Kidney epithelial cell (primary cell): ENCODE measurements around the gene WFDC2. TPM values are rescaled to one million over a fixed set of nuclear protein-coding genes. Genes with fewer than 3 reads are reported as not detected.

Experiments
- DNase-seq: peaks from one replicate; pipeline ENCODE4 v3.0.0-alpha.2; 2010; ENCODE audit warnings: low read depth
- H3K27me3 ChIP-seq: 2 replicates; pipeline ENCODE4 v1.6.0; 2011; ENCODE audit warnings: low read length; ENCODE audit not compliant: control insufficient read depth, insufficient read depth
- H3K36me3 ChIP-seq: 2 replicates; pipeline ENCODE4 v1.5.1; 2011; ENCODE audit warnings: low read length; ENCODE audit not compliant: control insufficient read depth, insufficient read depth
- H3K4me3 ChIP-seq: 2 replicates; pipeline ENCODE4 v1.5.1; 2011; ENCODE audit warnings: low read depth, mild to moderate bottlenecking, control low read depth, low read length
- total RNA-seq: library from RNA; depleted of rRNA; stranded (reverse); fragments of >200 nt; gene quantifications from 2 replicates; pipeline ENCODE4 v1.2.3, GENCODE V29; 2015
- TF ChIP-seq, protein P1 (sequence below): IDR thresholded peaks from 2 replicates; pipeline ENCODE4 v1.5.1; 2011; ENCODE audit warnings: mild to moderate bottlenecking, moderate library complexity, low read length, control low read depth, inconsistent platforms; ENCODE audit not compliant: insufficient read depth, poor library complexity, severe bottlenecking

Gene WFDC2
- total RNA-seq, 1 donor from 2014 or later, result 84.9 TPM

DNA sequence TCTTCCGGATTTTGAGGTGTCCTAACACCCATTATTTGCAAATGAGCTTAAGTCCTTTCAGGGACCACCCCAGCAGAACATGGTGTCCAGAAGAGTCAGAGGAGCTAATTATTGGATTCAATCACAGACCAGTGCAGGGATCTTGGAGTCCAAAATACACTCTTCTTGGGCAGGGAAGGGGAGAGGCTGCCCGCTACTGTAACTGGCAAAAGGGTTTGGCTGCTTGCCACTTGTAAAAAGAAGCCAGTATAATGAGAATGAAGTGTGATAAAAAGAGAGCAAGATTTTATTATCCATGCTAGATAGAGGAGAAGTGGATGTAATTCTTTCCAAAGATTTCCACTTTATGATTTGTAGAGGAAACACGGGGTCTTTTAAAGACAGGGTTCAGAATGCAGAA lies 26.6 kb downstream of the WFDC2 start:
- no peaks in the 10 kb centered on the region for H3K27me3 ChIP-seq
- TF ChIP-seq, protein P1, sequence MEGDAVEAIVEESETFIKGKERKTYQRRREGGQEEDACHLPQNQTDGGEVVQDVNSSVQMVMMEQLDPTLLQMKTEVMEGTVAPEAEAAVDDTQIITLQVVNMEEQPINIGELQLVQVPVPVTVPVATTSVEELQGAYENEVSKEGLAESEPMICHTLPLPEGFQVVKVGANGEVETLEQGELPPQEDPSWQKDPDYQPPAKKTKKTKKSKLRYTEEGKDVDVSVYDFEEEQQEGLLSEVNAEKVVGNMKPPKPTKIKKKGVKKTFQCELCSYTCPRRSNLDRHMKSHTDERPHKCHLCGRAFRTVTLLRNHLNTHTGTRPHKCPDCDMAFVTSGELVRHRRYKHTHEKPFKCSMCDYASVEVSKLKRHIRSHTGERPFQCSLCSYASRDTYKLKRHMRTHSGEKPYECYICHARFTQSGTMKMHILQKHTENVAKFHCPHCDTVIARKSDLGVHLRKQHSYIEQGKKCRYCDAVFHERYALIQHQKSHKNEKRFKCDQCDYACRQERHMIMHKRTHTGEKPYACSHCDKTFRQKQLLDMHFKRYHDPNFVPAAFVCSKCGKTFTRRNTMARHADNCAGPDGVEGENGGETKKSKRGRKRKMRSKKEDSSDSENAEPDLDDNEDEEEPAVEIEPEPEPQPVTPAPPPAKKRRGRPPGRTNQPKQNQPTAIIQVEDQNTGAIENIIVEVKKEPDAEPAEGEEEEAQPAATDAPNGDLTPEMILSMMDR, result no peak
- DNase-seq, result no peak
- H3K4me3 ChIP-seq, result no peak overlapping the region
- no peaks in the 10 kb centered on the region for H3K36me3 ChIP-seq

DNA sequence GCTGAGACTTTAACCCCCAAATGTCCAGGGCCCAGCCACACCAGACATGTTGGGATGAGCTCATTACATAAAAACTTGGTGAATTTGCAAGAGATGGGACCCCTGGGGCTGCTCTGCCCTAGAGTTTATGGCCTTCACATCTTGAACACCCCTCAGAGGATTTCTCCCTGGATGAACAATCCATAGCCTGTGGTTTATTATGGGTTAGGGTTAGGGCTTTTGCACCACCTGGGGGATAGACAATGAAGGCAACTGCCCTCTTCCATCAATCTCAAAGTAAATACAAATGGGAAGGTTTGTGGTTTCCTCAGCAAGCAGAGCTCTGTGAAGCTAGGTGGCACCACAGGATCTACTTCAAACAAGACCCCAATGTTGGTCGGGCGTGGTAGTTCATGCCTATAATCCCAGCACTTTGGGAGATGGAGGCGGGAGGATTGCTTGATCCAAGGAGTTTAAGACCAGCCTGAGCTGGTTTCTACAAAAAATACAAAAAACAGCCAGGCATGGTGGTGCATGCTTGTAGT lies 28.5 kb downstream of the WFDC2 start:
- no peak for DNase-seq
- no peaks in the 10 kb centered on the region for H3K27me3 ChIP-seq

DNA sequence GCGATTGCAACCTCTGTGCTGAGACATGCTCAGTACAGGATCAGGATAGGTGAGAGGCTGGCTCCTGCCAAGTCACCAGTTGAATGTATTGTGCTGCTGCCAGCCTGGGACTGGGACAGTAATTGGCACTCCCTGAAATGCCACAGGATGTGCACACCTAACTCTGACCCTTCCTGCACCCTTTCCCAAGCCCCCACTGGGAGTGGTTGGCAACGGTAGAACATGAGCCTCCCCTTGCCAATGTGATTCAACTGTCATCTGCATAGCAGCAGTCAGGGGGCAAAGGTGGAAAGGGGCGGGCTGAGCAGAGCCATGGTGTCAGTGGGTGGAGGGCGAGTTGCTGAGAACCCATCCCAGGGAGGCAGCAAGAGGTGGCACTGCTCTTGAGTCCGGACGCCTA lies 30.5 kb downstream of the WFDC2 start:
- no peaks in the 10 kb centered on the region for H3K27me3 ChIP-seq
- TF ChIP-seq, protein P1, result no peak

More for the DNA sequence above, 28.5 kb downstream of the WFDC2 start:
- TF ChIP-seq, protein P1, result no peak
- H3K4me3 ChIP-seq, result no peak overlapping the region
- H3K36me3 ChIP-seq, result no peaks in the 10 kb centered on the region

DNA sequence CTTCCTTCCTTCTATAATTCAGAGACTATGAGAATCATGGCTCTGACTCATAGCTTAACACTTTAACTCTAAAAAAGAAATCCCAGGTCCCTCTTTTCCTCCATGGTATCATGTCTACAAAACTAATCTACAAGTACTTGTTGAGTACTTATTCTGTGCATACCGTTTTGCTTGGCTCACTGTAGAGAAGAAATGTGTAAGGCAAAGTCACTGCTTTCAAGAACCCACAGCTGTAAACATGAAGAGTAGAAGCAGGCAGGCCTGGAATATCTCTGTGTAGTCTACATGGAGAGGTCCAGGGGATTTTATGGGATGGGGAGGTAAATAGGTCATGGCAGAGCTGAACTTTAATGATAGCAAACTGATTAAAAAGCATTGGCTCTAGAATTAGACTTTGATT lies 32.0 kb downstream of the WFDC2 start:
- no peaks in the 10 kb centered on the region for H3K27me3 ChIP-seq
- H3K4me3 ChIP-seq, result no peak overlapping the region
- no peaks in the 10 kb centered on the region for H3K36me3 ChIP-seq
- TF ChIP-seq, protein P1, result no peak
- no peak for DNase-seq

More for the DNA sequence above, 30.5 kb downstream of the WFDC2 start:
- no peak for DNase-seq
- Histone ChIP-seq H3K36me3 (no peaks in the 10 kb centered on the region), H3K4me3 (no peak overlapping the region)

DNA sequence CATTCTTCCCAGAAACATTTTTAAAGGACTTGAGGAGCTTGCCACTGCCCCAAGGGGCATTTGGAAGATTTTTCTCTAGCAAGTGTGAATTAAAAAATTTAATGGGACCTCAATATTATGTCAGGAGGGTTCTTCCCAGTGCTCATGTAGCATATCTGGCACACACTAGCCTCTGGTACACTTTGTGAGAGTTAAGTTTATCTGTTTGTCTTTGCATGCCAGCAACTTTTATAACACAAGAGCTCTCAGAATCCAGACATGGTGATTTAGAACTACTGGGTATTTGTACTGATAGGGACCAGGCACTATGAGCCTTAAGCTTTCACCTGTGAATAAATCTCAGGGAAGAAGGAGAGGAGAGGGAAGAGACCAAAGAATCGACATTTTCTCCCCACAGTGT lies 33.0 kb downstream of the WFDC2 start:
- DNase-seq, result no peak
- no peaks in the 10 kb centered on the region for H3K36me3 ChIP-seq
- H3K4me3 ChIP-seq, result no peak overlapping the region
- H3K27me3 ChIP-seq, result no peaks in the 10 kb centered on the region
- TF ChIP-seq, protein P1, result no peak

DNA sequence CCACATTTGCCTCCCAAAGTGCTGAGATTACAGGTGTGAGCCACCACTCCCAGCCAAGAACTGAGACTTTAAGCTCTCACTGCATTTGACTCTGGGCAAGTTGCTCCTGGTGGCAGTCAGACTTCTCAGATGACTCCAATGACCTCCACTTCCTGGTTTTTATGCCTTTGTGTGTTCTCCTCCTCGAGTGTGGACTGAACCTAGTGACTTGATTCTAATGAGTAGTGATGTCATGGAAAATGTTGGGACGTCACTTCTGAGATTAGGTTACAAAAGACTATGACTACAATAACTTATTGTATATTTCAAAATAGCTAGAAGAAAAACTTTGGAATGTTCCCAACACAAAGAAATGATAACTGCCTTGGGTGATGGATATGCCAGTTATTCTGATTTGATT lies 33.9 kb downstream of the WFDC2 start:
- no peak overlapping the region for H3K4me3 ChIP-seq
- no peak for DNase-seq

More for the DNA sequence above, 33.9 kb downstream of the WFDC2 start:
- no peaks in the 10 kb centered on the region for H3K27me3 ChIP-seq
- H3K36me3 ChIP-seq, result no peaks in the 10 kb centered on the region
- TF ChIP-seq, protein P1, result no peak
